Medulla oblongata (tissue), 1 donor: ENCODE measurements around the gene EEPD1.

Experiments used
- DNase-seq: peaks from one replicate; pipeline ENCODE4 v3.0.0-alpha.2; 2015; ENCODE audit errors: extremely low spot score

Gene EEPD1

DNA sequence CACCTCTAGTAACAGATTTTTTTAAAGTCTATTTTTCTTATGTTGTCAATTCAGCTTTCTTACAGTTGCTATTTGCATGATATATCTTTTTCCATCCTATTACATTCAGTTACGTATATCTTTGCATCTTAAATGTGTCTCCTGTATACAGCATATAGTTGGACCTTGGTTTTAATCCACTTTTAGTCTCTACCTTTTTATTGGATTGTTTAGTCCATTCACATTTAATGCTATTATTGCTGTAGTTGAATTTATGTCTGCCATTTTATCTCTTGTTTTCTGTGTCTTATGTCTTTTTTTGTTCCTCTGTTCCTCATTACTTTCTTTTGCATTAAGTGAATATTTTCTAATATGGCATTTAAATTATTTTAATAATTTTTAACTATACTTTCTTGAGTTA is 100.6 kb downstream of the EEPD1 start:
- no peak for DNase-seq

DNA sequence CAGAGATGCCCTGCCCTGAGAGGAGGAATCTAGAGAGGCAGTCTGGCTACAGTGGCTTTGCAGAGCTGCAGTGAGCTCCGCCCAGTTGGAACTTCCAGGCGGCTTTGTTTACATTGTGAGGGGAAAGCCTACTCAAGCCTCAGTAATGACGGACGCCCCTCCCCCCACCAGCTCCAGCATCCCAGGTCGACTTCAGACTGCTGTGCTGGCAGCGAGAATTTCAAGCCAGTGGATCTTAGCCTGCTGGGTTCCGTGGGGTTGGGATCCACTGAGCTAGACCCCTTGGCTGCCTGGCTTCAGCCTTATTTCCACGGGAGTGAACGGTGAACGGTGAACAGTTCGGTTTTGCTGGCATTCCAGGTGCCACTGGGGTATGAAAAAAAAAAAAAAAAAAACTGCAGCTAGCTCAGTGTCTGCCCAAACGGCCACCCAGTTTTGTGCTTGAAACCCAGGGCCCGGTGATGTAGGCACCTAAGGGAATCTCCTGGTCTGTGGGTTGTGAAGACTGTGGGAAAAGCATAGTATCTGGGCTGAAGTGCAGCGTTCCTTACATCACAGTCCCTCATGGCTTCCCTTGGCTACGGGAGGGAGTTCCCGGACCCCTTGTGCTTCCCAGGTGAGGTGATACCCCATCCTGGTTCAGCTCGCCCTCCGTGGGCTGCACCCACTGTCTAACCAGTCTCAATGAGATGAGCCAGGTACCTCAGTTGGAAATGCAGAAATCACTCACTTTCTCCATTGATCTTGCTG is 105.6 kb downstream of the EEPD1 start:
- peak; percentile 74 for DNase-seq

GRCh38 chr7:36260481-36260880 is 107.4 kb downstream of the EEPD1 start:
- DNase-seq: peak; percentile 47

DNA sequence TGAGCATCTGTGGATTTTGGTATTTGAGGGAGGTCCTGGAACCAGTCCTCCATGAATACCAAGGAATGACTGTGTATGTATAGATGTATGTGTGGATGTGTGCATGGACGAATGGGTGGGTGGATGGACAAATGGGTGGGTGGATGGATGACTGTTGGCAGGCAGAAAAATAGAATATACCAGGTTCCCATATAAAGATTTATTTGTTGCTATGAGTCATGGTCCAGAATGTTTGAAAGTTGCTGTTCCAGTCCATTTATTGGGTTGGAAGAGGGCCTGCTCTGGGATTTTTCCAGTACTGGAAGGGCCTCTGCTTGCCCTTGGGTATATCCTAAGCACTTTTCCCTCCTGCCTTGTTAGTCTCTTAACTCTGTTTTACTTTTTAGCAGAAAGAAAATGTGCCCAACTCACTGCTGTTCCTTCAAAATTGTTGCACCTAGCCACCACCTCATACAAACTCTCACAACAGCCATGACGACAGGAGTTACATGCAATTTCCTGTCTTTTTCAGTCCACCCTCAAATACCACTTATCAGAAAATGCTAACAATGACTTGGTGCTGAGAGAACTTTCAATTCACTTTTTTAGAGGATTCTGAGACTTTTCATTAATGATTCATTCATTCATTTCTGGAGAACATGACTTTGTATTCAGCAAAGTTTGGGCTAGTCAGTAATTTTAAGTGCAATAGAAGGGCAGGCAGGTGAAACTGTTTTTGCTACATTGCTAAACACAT is 108.1 kb downstream of the EEPD1 start:
- no peak for DNase-seq

- peak; percentile 25 for DNase-seq
These were observed 109.4 kb downstream of the EEPD1 start for GRCh38 chr7:36262309-36263094.

DNA sequence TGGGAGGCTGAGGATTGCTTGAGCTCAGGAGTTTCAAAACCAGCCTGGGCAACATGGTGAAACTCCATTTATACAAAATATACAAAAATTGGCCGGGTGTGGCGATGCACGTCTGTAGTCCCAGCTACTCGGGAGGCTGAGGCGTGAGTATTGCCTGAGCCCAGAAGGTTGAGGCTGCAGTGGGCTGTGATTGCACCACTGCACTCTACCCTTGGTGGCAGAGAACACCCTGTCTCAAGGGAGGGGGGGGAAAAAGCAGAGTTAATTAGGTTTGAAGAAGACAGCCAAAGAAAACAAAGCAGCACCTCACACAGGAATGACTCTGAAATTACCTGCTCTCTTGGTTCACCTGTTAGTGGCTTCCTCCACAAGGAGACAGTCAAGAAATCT is 110.0 kb downstream of the EEPD1 start:
- DNase-seq: no peak

- DNase-seq: peak; percentile 75
These were observed 111.2 kb downstream of the EEPD1 start for GRCh38 chr7:36264123-36264801.

GRCh38 chr7:36264913-36265516 is 112.0 kb downstream of the EEPD1 start:
- DNase-seq: no peak

- DNase-seq: peak; percentile 69
These were observed 112.6 kb downstream of the EEPD1 start for GRCh38 chr7:36265680-36266079.

- no peak for DNase-seq
These were observed 113.1 kb downstream of the EEPD1 start for GRCh38 chr7:36266190-36266589.

- no peak for DNase-seq
These were observed 113.6 kb downstream of the EEPD1 start for GRCh38 chr7:36266683-36267082.

- DNase-seq: no peak
These were observed 119.1 kb downstream of the EEPD1 start for GRCh38 chr7:36272211-36272566.

GRCh38 chr7:36272567-36273269 is 119.7 kb downstream of the EEPD1 start:
- no peak for DNase-seq

- no peak for DNase-seq
These were observed 120.8 kb downstream of the EEPD1 start for GRCh38 chr7:36273836-36274235.

DNA sequence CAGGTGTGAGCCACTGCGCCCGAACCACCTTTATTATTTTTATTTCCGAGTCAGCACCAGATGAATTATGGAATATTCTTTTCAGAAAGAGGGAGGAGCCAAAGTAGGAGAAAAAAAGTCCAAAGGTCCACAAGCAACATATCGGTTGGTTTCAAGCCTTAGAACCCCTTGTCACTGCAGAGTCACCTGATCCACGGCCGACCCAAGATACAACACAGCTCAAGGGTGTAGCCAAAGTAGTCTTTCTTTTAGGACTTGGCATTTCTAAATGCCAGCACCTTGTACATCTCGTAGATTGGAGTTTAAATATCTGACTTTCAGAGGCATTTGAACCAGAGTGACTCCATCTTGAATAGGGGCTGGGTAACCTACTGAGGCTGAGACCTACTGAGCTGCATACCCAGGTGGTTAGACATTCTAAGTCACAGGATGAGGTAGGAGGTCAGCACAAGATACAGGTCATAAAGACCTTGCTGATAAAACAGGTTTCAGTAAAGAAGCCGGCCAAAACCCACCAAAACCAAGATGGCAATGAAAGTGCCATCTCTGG is 122.8 kb downstream of the EEPD1 start:
- DNase-seq: no peak

DNA sequence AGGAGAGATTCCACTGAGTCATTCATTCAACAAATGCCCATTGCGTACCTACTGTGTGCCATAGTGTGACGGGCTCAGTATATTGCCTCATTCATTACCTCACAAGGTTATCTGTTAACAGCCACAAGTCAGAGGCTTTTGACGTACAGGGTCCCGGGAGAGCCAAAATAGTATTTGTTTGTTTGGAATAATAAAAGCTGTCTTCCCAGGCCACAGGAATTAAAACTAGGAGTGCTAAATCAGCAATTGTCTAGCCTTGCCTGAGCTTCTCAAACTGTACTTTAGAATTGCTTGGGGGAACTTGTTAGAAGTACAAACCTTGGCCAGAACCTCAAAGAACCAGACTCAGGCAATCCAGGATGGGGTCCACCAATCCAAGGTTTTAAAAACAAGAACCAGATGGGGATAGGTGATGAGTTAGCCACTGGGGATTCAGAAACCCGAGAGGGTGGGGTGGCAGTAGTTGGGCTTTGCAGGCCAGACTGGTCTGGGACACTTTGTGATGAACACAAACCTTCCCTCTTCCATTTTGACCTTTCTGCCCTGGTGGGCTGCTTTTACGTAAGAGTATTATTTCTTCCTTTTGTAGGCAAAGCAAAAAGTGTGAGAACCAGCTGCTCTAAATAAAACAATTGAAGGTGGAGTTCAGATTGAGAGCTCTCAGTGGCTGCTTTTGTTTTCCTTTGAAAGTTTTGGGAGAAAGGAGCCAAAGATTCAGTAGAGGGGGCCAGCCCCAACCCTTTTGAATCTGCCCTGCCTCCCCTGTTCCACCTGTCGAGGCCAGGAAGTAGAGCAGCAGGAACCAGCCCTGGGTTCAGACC is 123.6 kb downstream of the EEPD1 start:
- DNase-seq: no peak

- no peak for DNase-seq
These were observed 124.1 kb downstream of the EEPD1 start for GRCh38 chr7:36277249-36277542.

DNA sequence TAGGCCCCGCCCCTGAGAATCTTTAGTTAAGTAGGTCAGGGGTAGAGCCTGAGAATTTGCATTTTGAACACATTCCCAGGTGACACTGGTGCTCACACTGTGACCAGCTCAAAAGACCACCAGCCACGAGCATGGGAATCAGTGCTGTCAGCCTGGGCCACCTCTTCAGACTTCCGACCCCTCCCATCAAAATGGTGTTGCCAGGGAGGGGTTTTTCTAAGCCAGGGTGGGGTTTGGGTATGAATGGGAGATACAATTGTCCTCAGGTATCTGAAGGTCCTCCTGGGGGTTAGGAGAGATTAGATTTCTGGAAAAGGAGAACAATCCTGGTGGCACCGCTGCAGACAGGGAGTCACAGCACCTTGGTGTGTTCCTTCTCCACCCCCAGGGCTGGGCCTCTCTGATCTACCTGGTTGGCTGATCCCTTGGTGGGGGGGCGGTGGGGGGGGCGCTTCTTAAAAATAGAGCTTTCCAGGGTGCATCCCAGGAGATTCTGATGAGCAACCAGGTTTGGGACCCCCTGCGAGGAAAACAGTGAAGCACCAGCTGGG is 125.1 kb downstream of the EEPD1 start:
- DNase-seq: no peak

DNA sequence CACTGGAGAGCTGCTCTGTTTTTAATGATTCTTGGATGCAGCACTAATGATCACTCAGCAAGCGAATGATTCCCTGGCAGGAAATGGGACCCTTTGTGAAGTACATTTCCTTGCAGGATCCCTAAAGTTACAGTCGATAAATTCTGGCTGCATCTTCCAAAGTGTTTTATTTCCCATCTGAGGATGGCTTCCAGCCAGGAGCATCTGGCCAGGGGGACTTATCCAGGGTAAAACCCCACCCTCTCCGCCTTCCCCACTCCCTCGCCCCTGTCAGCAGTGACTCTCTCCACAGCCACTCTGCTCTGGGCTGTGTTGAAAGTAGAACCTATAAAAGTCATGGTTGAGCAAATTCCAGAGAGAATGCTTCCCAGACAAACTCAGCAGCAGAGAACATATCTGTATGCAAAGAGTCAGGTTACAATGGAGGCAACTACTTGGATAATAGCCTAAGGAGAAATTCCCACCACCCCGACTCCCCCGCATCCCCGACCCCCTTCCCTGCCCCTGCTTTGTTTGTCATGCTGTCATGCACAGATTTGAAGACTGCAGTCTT is 125.6 kb downstream of the EEPD1 start:
- DNase-seq: no peak
